ENCODE results near the gene P3H2.

- TF ChIP-seq BACH1 (tag; IDR thresholded peaks at IDR 0.05) = no peak
- TF ChIP-seq ZNF282 (CRISPR knock-in tag; IDR thresholded peaks at IDR 0.05) = no peak
- no peak for TF ChIP-seq GTF2F1 (IDR thresholded peaks at IDR 0.05; ENCODE audit: low read depth, low read length)
- TF ChIP-seq CBFB (CRISPR knock-in tag; IDR thresholded peaks at IDR 0.05) = no peak
- TF ChIP-seq TBP (optimal IDR thresholded peaks at IDR 0.05; ENCODE audit: low read depth, low read length) = no peak
These were observed 11.7 kb upstream of the P3H2 start for GRCh38 chr3:190132371-190132770.
